NCI-H82 (cell line): Measurements from ENCODE around the gene RUSF1.
A peak's percentile ranks its signal among the peaks of the same experiment; 100 is the strongest.
"Not testable (repeated sequence)": the region's sequence is repeated elsewhere in the genome, so short reads cannot be mapped to it uniquely, and the experiment has no call there.

Experiments used
- DNase-seq: peaks from one replicate; lab custom pipeline; 2025; lab: John Stamatoyannopoulos, UW

RUSF1 gene

DNA sequence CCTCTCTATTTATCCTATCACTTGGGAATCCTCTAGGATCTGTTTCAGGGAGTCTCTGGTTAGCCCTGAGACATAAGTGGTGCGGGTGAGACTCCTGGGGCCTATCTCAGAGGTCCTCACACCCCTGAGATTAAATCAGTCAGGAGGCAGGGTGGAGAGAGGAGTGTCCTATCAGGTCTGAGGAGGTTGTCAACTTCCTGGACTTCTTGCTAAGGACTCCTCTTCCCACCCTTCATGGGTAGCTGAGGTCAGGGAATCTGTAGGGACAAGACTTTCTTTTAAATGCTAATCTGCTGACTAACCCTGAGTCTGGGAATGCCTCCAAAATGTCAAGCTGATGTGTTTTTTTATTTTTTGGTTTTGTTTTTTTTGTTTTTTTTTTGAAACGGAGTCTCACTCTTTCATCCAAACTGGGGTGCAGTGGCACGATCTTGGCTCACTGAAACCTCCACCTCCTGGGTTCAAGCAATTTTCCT lies 55.5 kb downstream of the RUSF1 start:
- DNase-seq, result no peak

DNA sequence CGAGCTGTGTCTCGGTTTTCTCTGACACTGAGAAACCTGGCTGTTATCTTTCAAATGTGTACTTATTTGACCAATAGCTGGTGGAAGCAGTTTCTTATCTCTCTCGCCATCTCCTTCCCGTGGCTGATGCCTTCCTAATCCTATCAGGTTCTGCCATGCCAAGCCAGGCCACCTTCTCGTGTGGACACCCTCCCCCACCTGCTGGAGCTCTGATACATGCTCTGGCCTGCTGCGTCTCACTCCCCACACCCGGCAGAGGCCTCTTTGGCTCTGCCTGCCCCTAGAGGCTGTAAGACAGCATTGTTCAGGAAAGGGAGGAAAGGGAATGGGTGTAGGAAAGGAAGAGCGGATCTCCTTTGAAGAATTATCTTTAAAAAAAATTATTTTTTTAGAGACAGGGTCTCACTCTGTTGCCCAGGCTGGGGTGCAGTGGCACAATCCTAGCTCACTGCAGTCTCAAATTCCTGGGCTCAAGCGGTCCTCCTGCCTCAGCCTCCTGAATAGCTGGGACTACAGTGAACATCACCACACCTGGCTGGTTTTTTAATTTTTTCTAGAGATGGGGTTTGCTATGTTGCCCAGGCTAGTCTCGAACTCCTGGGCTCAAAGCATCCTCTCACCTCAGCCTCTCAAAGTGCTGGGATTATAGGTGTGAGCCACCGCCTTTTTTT lies 56.4 kb downstream of the RUSF1 start:
- DNase-seq, result peak; percentile 89

DNA sequence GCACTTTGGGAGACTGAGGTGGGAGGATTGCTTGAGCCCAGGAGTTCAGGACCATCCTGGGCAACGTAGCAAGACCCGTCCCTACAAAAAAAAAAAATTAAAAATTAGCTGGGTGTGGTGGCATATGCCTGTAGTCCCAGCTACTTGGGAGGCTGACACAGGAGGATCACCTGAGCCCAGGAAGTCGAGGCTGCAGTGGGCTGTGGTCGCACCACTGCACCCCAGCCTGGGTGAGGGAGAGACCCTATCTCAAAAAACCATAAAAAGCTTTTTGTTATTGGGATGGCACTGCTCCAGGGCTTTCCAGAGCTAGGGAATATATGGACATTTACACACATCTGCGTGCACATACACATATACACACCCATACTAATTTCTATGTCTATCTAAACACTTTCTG lies 57.0 kb downstream of the RUSF1 start:
- no peak for DNase-seq

DNA sequence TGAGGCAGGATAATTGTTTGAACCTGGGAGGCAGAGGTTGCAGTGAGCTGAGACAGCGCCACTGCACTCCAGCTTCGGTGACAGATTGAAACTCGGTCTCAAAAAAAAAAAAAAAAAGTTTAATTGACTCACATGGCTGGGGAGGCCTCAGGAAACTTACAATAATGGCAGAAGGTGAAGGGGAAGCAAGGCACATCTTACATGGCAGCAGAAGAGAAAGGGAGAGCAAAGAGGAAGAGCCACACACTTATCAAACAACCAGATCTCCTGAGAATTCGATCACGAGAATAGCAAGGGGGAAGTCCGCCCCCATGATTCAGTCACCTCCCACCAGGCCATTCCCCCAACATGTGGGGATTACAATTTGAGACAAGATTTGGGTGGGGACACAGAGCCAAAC lies 62.3 kb downstream of the RUSF1 start:
- not testable (repeated sequence) for DNase-seq

DNA sequence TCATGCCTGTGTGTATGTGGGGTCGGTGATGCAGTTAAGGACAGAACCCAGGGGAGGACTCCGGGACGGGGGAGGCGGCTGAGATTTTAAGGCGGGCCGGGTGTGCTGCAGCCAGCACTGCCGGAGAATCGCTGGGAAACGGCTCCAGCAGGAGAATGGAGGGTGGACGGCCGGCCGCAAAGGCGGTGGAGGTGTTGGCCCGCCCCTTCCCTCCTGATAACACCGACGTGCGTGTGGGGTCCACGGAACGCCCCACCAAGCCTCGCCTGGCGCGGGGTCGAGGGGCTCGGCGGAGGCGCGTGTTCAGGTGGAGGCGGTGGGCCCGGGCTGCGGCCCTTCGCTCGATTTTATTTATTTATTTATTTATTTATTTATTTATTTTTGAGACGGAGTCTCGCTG lies 66.2 kb downstream of the RUSF1 start:
- no peak for DNase-seq

DNA sequence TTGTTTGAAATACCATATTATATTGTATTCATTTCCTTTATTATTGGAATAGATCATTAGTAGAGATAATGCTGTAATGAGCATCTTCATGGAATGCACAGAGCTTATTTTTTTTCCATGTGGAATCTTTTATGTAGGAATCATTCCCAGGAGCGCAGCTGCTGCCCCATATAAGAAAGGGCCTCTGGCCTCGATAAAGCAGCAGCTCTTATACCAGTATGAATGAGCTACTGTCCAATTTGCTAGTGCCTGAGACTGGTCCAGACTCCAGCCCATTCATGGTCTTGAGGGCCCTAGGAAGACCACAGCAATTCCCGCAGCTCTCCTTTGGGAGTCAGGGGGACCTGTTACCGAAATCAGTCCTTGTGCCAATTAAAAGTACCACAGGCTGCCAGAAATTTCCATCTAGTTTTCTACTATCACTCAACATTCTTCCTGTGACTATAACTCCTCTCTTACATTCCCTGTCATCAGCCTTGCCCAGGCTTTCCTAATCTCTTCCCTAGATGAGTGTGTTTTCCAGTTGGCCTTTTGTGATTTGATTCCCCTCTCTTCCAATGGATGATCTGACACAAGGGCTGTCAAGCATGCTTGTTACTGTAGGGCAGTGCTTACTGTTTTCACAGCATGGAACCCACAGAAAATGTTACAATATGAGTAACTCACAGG lies 67.5 kb downstream of the RUSF1 start:
- no peak for DNase-seq

DNA sequence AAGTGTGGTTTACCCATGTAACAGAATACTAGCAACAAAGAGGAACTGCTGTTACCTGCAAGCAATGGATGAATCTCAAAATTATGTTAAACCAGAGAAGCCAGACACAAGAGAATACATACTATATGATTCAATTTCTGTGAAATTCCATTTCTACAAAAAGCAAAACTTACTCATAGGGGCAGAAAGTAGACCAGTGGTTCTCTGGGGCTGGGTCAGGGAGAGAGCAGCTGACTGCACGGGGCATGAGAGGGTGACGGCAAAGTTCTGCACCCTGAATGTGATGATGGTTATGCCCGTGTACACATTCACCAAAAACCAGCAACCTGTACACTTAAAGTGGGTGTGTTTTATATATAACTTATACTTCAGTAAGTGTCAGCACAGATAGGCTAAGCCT lies 68.7 kb downstream of the RUSF1 start:
- DNase-seq, result no peak
